Spleen (tissue), 11 donors: Measurements from ENCODE around the gene GALNTL6. TPM values are rescaled to one million over a fixed set of nuclear protein-coding genes. Genes with fewer than 3 reads are reported as not detected.
"Not testable (repeated sequence)": the region's sequence is repeated elsewhere in the genome, so short reads cannot be mapped to it uniquely, and the experiment has no call there.

ENCODE experiments used
- DNase-seq: peaks from one replicate; pipeline ENCODE4 v3.0.0-alpha.2; 2020
- H3K27ac ChIP-seq, 8 donors: fragments of 200-600 bp; sonication (generic) in 7 of 8; 1 replicate in 4 of 8; 2 replicates in 4 of 8; pipeline versions ENCODE4 v1.5.0 to v1.8.0; 2016 to 2021; ENCODE audit warnings: inconsistent platforms in 4 of 8, mild to moderate bottlenecking in 4 of 8, moderate library complexity in 1 of 8
- H3K27me3 ChIP-seq, 7 donors: fragments of 200-600 bp; sonication (generic) in 6 of 7; replicated peaks in 1 of 7; 1 replicate in 4 of 7; 2 replicates in 3 of 7; pipeline versions ENCODE4 v1.5.0 to v1.8.0; 2016 to 2021; ENCODE audit warnings: inconsistent platforms in 3 of 7, mild to moderate bottlenecking in 1 of 7
- H3K36me3 ChIP-seq, 6 donors: fragments of 200-600 bp; sonication (generic) in 5 of 6; 1 replicate in 4 of 6; 2 replicates in 2 of 6; pipeline versions ENCODE4 v1.5.0 to v1.8.0; 2016 to 2021; ENCODE audit warnings: inconsistent platforms in 2 of 6
- H3K4me1 ChIP-seq, 6 donors: fragments of 200-600 bp; sonication (generic) in 5 of 6; 1 replicate in 3 of 6; 2 replicates in 3 of 6; pipeline versions ENCODE4 v1.5.0 to v1.8.0; 2016 to 2021; ENCODE audit warnings: inconsistent platforms in 3 of 6
- H3K4me3 ChIP-seq, 8 donors: fragments of 200-600 bp; sonication (generic) in 7 of 8; 1 replicate in 4 of 8; 2 replicates in 4 of 8; pipeline versions ENCODE4 v1.5.0 to v1.8.0; 2016 to 2021; ENCODE audit warnings: inconsistent platforms in 4 of 8, mild to moderate bottlenecking in 4 of 8, moderate library complexity in 2 of 8
- H3K9me3 ChIP-seq, 8 donors: fragments of 200-600 bp; sonication (generic) in 7 of 8; 1 replicate in 4 of 8; 2 replicates in 4 of 8; pipeline versions ENCODE4 v1.5.0 to v1.8.0; 2016 to 2021; ENCODE audit warnings: inconsistent platforms in 4 of 8
- CTCF ChIP-seq, 11 experiments: fragments of 200-600 bp in 7 of 11; fragments of 450-650 bp in 4 of 11; sonication (generic) in 4 of 11; IDR thresholded peaks in 8 of 11; conservative IDR thresholded peaks in 3 of 11; 1 replicate in 7 of 11; 2 replicates in 4 of 11; pipeline versions ENCODE4 v1.4.0 to v1.8.0; 2016 to 2021; ENCODE audit warnings: antibody characterized with exemption in 11 of 11, inconsistent platforms in 4 of 11, mild to moderate bottlenecking in 1 of 11
- POLR2A ChIP-seq, 3 donors: fragments of 450-650 bp; IDR thresholded peaks; one replicate each; pipeline ENCODE4 v1.5.1; 2017; ENCODE audit warnings: antibody characterized with exemption in 3 of 3, mild to moderate bottlenecking in 1 of 3
- POLR2AphosphoS5 ChIP-seq, 3 donors: sonication (generic); formaldehyde crosslinking; IDR thresholded peaks; one replicate each; pipeline ENCODE4 v1.5.1; 2017; ENCODE audit warnings: antibody characterized with exemption in 3 of 3
- WGBS, 5 donors: extraction: QIAGEN DNeasy Blood & Tissue Kit in 3 of 5; methylation state at CpG; one replicate each; pipeline versions ENCODE4 v1.1.5 to v1.1.7; 2013 to 2018; 5-methylcytosine and 5-hydroxymethylcytosine counted together
- intact Hi-C: fragments of 100-400 bp; cut with DNase I; formaldehyde crosslinking; loops from one replicate; pipeline ENCODE4 v1.15.0; 2023; ENCODE audit warnings: low total_unique reads
- polyA plus RNA-seq, 3 donors: library from polyadenylated mRNA; stranded (reverse); fragments of 200-250 nt; gene quantifications; one replicate each; pipeline ENCODE4 v1.2.1, GENCODE V29; 2013
- total RNA-seq, 7 donors: library from RNA; depleted of rRNA in 3 of 7; stranded (reverse); fragments of >200 nt in 3 of 7; fragmentation: NEBNext Ultra II Directional in 4 of 7; extraction: Animal tissue kit (Norgen Biotek cat#: 25700) in 4 of 7; gene quantifications; one replicate each; pipeline versions ENCODE4 v1.1.0 to v1.2.1, GENCODE V29; 2016 to 2021
- donor health status: healthy with polysubstance abuse.
- donor health status: DM: no; HTN: no; CAD: no; lungs with moderate emphysema.
- donor health status: DM: no; HTN: no; CAD: no.
- donor health status: Bipolar disorder and iron deficiency.
- donor health status: healthy.
- donor health status: DM: no; HTN: no; CAD: no.
- donor health status: DM: yes; HTN: yes; CAD: no.

The GALNTL6 gene
- total and polyA plus RNA-seq, 10 donors: 3.2 to 12.5 (median 7.1) TPM

- no peak for DNase-seq
- intact Hi-C loops: no loop called here
- WGBS, 5 donors: 85 to 94% (median 88%) methylated on average over 6 of the region's 6 CpGs
Measured at GRCh38 chr4:172881645-172882044, 1068.4 kb downstream of the GALNTL6 start.

GRCh38 chr4:172887358-172887757 lies 1074.2 kb downstream of the GALNTL6 start:
- DNase-seq, H3K27me3 ChIP-seq, H3K27ac ChIP-seq, intact Hi-C loops, H3K4me3 ChIP-seq, H3K4me1 ChIP-seq, H3K36me3 ChIP-seq: not testable (repeated sequence)
- WGBS, 5 donors: 90 to 94% (median 93%) methylated on average over 3 of the region's 3 CpGs
- H3K9me3 ChIP-seq: peaks cover 0 to 34% (median 12%) of the 10 kb centered on the region in 8 donors

More at GRCh38 chr4:172881645-172882044, 1068.4 kb downstream of the GALNTL6 start:
- H3K27ac ChIP-seq: no peak overlapping the region
- no peaks in the 10 kb centered on the region for H3K27me3 ChIP-seq
- no peaks in the 10 kb centered on the region for H3K4me1 ChIP-seq
- no peaks in the 10 kb centered on the region for H3K36me3 ChIP-seq
- H3K4me3 ChIP-seq: no peak overlapping the region
- TF ChIP-seq POLR2AphosphoS5 (IDR thresholded peaks at IDR 0.05) (no peak), POLR2A (IDR thresholded peaks at IDR 0.05) (no peak), CTCF (IDR thresholded peaks at IDR 0.05 in 8 of 11, conservative IDR thresholded peaks at IDR 0.05 in 3 of 11) (no peak)
- peaks cover 0 to 15% (median 8%) of the 10 kb centered on the region in 8 donors for H3K9me3 ChIP-seq

GRCh38 chr4:172887959-172888358 lies 1074.8 kb downstream of the GALNTL6 start:
- intact Hi-C loops: no loop called here
- Histone ChIP-seq H3K4me1 (no peaks in the 10 kb centered on the region), H3K27ac (no peak overlapping the region), H3K36me3 (no peaks in the 10 kb centered on the region), H3K4me3 (no peak overlapping the region), H3K9me3 (peaks cover 0 to 38% (median 12%) of the 10 kb centered on the region in 8 donors), H3K27me3 (no peaks in the 10 kb centered on the region)
- DNase-seq: no peak
- WGBS, 5 donors: 68 to 78% (median 75%) methylated on average over 2 of the region's 2 CpGs
- TF ChIP-seq CTCF (IDR thresholded peaks at IDR 0.05 in 8 of 11, conservative IDR thresholded peaks at IDR 0.05 in 3 of 11) (no peak), POLR2A (IDR thresholded peaks at IDR 0.05) (no peak), POLR2AphosphoS5 (IDR thresholded peaks at IDR 0.05) (no peak)

GRCh38 chr4:172892300-172892699 lies 1079.1 kb downstream of the GALNTL6 start:
- intact Hi-C loops: no loop called here
- H3K27me3 ChIP-seq: no peaks in the 10 kb centered on the region
- WGBS, 5 donors: 54 to 71% (median 60%) methylated on average over 4 of the region's 4 CpGs
- H3K36me3 ChIP-seq: no peaks in the 10 kb centered on the region
- TF ChIP-seq POLR2AphosphoS5 (IDR thresholded peaks at IDR 0.05) (no peak), CTCF (IDR thresholded peaks at IDR 0.05 in 8 of 11, conservative IDR thresholded peaks at IDR 0.05 in 3 of 11) (no peak), POLR2A (IDR thresholded peaks at IDR 0.05) (no peak)
- H3K4me1 ChIP-seq: no peaks in the 10 kb centered on the region
- DNase-seq: no peak
- no peak overlapping the region for H3K27ac ChIP-seq
- H3K4me3 ChIP-seq: no peak overlapping the region
- H3K9me3 ChIP-seq: peaks cover 0 to 56% (median 29%) of the 10 kb centered on the region in 8 donors

- TF ChIP-seq CTCF (IDR thresholded peaks at IDR 0.05 in 8 of 11, conservative IDR thresholded peaks at IDR 0.05 in 3 of 11) (no peak), POLR2A (IDR thresholded peaks at IDR 0.05) (no peak), POLR2AphosphoS5 (IDR thresholded peaks at IDR 0.05) (no peak)
Measured at GRCh38 chr4:172895699-172896098, 1082.5 kb downstream of the GALNTL6 start.

More at GRCh38 chr4:172895699-172896098, 1082.5 kb downstream of the GALNTL6 start:
- Histone ChIP-seq H3K4me3 (no peak overlapping the region), H3K27me3 (no peaks in the 10 kb centered on the region), H3K27ac (no peak overlapping the region), H3K9me3 (peaks cover 0 to 51% (median 28%) of the 10 kb centered on the region in 8 donors), H3K4me1 (no peaks in the 10 kb centered on the region), H3K36me3 (no peaks in the 10 kb centered on the region)
- DNase-seq: no peak
- WGBS, 5 donors: 87 to 93% (median 91%) methylated on average over 3 of the region's 3 CpGs
- intact Hi-C loops: no loop called here
